Mucosa of descending colon (tissue), 3 donors: ENCODE results near the gene DRC1. TPM values are rescaled to one million over a fixed set of nuclear protein-coding genes. Genes with fewer than 3 reads are reported as not detected.
A peak's percentile ranks its signal among the peaks of the same experiment; 100 is the strongest.
"Not testable (repeated sequence)": the region's sequence is repeated elsewhere in the genome, so short reads cannot be mapped to it uniquely, and the experiment has no call there.

ENCODE experiments used
- ATAC-seq: fragments of 200-7000 bp; cut with Tn5 transposase; one replicate; pipeline ENCODE4 v1.9.1; 2020; ENCODE audit warnings: mild to moderate bottlenecking, moderate library complexity
- DNase-seq, 3 donors: peaks; one replicate each; pipeline ENCODE4 v3.0.0-alpha.2; 2020
- H3K36me3 ChIP-seq: fragments of 200-600 bp; one replicate; pipeline ENCODE4 v1.8.0; 2021; ENCODE audit warnings: low read depth, mild to moderate bottlenecking
- H3K4me1 ChIP-seq: fragments of 200-600 bp; one replicate; pipeline ENCODE4 v1.8.0; 2021; ENCODE audit warnings: low read depth, mild to moderate bottlenecking
- H3K4me3 ChIP-seq: fragments of 200-600 bp; one replicate; pipeline ENCODE4 v1.8.0; 2021; ENCODE audit warnings: mild to moderate bottlenecking
- H3K9me3 ChIP-seq: fragments of 200-600 bp; one replicate; pipeline ENCODE4 v1.8.0; 2021; ENCODE audit warnings: mild to moderate bottlenecking
- CTCF ChIP-seq: fragments of 200-600 bp; IDR thresholded peaks from one replicate; pipeline ENCODE4 v1.8.0; 2022; ENCODE audit warnings: antibody characterized with exemption, mild to moderate bottlenecking
- intact Hi-C, 2 donors: fragments of 100-400 bp; cut with DNase I in 1 of 2; cut with micrococcal nuclease in 1 of 2; formaldehyde crosslinking; loops; one replicate each; pipeline versions ENCODE4 v1.11.0 to v1.11.1; 2022; cut with DNase I, micrococcal nuclease
- total RNA-seq, 3 donors: library from RNA; stranded (reverse); fragmentation: NEBNext Ultra II Directional in 2 of 3; extraction: Animal tissue kit (Norgen Biotek cat#: 25700) in 2 of 3; gene quantifications; one replicate each; pipeline versions ENCODE4 v1.2.1 to v1.2.4, GENCODE V29; 2021 to 2023
- donor health status: DM: no; HTN: no; CAD: no; lungs with moderate emphysema.
- donor health status: DM: no; HTN: no; CAD: no.
- donor health status: DM: no; HTN: yes; CAD: no.

DRC1 gene
- total RNA-seq, 3 donors from 2014 or later, result not detected

GRCh38 chr2:26359886-26360473, 41.7 kb upstream of the DRC1 start:
- no peak overlapping the region for H3K4me3 ChIP-seq
- ATAC-seq (no peak), DNase-seq (no peak)
- H3K36me3 ChIP-seq, result no peaks in the 10 kb centered on the region
- intact Hi-C loops, result no loop called here
- no peaks in the 10 kb centered on the region for H3K9me3 ChIP-seq
- TF ChIP-seq CTCF, result no peak
- H3K4me1 ChIP-seq, result peaks cover 8% of the 10 kb centered on the region

- ATAC-seq (peak; percentile 98), DNase-seq (no peak)
- H3K4me1 ChIP-seq, result peaks cover 8% of the 10 kb centered on the region
- no peak for TF ChIP-seq CTCF
- H3K4me3 ChIP-seq, result no peak overlapping the region
- H3K9me3 ChIP-seq, result no peaks in the 10 kb centered on the region
- no peaks in the 10 kb centered on the region for H3K36me3 ChIP-seq
- intact Hi-C loops, result no loop called here
Observed at GRCh38 chr2:26363323-26363722, 38.4 kb upstream of the DRC1 start.

- Histone ChIP-seq H3K4me1 (peaks cover 8% of the 10 kb centered on the region), H3K4me3 (no peak overlapping the region), H3K36me3 (no peaks in the 10 kb centered on the region), H3K9me3 (no peaks in the 10 kb centered on the region)
- intact Hi-C loops, result no loop called here
- no peak for TF ChIP-seq CTCF
- DNase-seq (no peak), ATAC-seq (no peak)
Observed at GRCh38 chr2:26363958-26364357, 37.8 kb upstream of the DRC1 start.

GRCh38 chr2:26364669-26365068, 37.1 kb upstream of the DRC1 start:
- no peaks in the 10 kb centered on the region for H3K36me3 ChIP-seq
- intact Hi-C loops, result no loop called here
- H3K4me3 ChIP-seq, result no peak overlapping the region
- ATAC-seq (no peak), DNase-seq (no peak)
- no peaks in the 10 kb centered on the region for H3K9me3 ChIP-seq
- no peak for TF ChIP-seq CTCF
- peaks cover 8% of the 10 kb centered on the region for H3K4me1 ChIP-seq

GRCh38 chr2:26366957-26367356, 34.8 kb upstream of the DRC1 start:
- H3K36me3 ChIP-seq, result no peaks in the 10 kb centered on the region
- H3K4me3 ChIP-seq, result no peak overlapping the region
- DNase-seq (no peak), ATAC-seq (no peak)
- TF ChIP-seq CTCF, result no peak
- peaks cover 8% of the 10 kb centered on the region for H3K4me1 ChIP-seq
- H3K9me3 ChIP-seq, result no peaks in the 10 kb centered on the region
- intact Hi-C loops, result no loop called here

GRCh38 chr2:26369664-26370063, 32.1 kb upstream of the DRC1 start:
- H3K4me3 ChIP-seq, H3K9me3 ChIP-seq, ATAC-seq, DNase-seq, intact Hi-C loops, H3K4me1 ChIP-seq, H3K36me3 ChIP-seq: not testable (repeated sequence)

- H3K36me3 ChIP-seq, intact Hi-C loops: not testable (repeated sequence)
Observed at GRCh38 chr2:26370909-26371308, 30.8 kb upstream of the DRC1 start.

More at GRCh38 chr2:26370909-26371308, 30.8 kb upstream of the DRC1 start:
- not testable (repeated sequence) for DNase-seq, ATAC-seq, H3K9me3 ChIP-seq, H3K4me3 ChIP-seq, H3K4me1 ChIP-seq
